Amniotic stem cell (primary cell): ENCODE data around the gene MRPS23.

ENCODE experiments used
- DNase-seq: peaks from one replicate; lab custom pipeline; 2025; lab: John Stamatoyannopoulos, UW

Gene MRPS23

GRCh38 chr17:57794841-57795240, 55.0 kb downstream of the MRPS23 start:
- no peak for DNase-seq

GRCh38 chr17:57788725-57789124, 61.1 kb downstream of the MRPS23 start:
- DNase-seq, result no peak

- DNase-seq, result no peak
Observed at GRCh38 chr17:57785022-57785421, 64.8 kb downstream of the MRPS23 start.
